A673 (cell line): ENCODE data around the gene PCDHGA6.

ENCODE experiments used
- EZH2 ChIP-seq: fragments of 200-600 bp; sonication (generic); IDR thresholded peaks from 2 replicates; pipeline ENCODE4 v1.6.1; 2017; ENCODE audit warnings: borderline replicate concordance, low read depth, mild to moderate bottlenecking, mixed read lengths, antibody characterized with exemption, low read length; ENCODE audit not compliant: poor library complexity, severe bottlenecking
- TF ChIP-seq, protein P1 (sequence below): fragments of 300-800, 200-600 bp; sonication (generic); conservative IDR thresholded peaks from 2 replicates; pipeline ENCODE4 v1.5.1; 2017; ENCODE audit warnings: low read depth, mild to moderate bottlenecking, antibody characterized with exemption, low read length, moderate library complexity, mixed read lengths

GRCh38 chr5:141371572-141372475, 1.9 kb upstream of the PCDHGA6 start:
- TF ChIP-seq, protein P1, sequence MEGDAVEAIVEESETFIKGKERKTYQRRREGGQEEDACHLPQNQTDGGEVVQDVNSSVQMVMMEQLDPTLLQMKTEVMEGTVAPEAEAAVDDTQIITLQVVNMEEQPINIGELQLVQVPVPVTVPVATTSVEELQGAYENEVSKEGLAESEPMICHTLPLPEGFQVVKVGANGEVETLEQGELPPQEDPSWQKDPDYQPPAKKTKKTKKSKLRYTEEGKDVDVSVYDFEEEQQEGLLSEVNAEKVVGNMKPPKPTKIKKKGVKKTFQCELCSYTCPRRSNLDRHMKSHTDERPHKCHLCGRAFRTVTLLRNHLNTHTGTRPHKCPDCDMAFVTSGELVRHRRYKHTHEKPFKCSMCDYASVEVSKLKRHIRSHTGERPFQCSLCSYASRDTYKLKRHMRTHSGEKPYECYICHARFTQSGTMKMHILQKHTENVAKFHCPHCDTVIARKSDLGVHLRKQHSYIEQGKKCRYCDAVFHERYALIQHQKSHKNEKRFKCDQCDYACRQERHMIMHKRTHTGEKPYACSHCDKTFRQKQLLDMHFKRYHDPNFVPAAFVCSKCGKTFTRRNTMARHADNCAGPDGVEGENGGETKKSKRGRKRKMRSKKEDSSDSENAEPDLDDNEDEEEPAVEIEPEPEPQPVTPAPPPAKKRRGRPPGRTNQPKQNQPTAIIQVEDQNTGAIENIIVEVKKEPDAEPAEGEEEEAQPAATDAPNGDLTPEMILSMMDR: no peak
- TF ChIP-seq EZH2: no peak
